PFSK-1 (cell line): ENCODE results near the gene TMEM267.

Experiments used
- FOXP2 ChIP-seq: optimal IDR thresholded peaks from 2 replicates; pipeline ENCODE3; 2011; ENCODE audit warnings: borderline replicate concordance, control low read depth, inconsistent platforms; ENCODE audit not compliant: insufficient read depth; ENCODE audit errors: extremely low read length, extremely low read depth
- POLR2AphosphoS5 ChIP-seq: IDR thresholded peaks from 2 replicates; pipeline ENCODE4 v1.6.1; 2012; ENCODE audit warnings: low read depth, mild to moderate bottlenecking, control low read depth, low read length, moderate library complexity
- SIN3A ChIP-seq: IDR thresholded peaks from 2 replicates; pipeline ENCODE4 v1.6.1; 2012; ENCODE audit warnings: mild to moderate bottlenecking, low read length, moderate library complexity, borderline replicate concordance; ENCODE audit not compliant: insufficient read depth
- TAF1 ChIP-seq: IDR thresholded peaks from 2 replicates; pipeline ENCODE4 v1.6.1; 2012; ENCODE audit warnings: low read length, control low read depth, borderline replicate concordance; ENCODE audit not compliant: insufficient read depth
- TF ChIP-seq, protein P1 (sequence below), 2 experiments: IDR thresholded peaks; 2 replicates each; pipeline versions ENCODE4 v1.6.1 to v1.8.0; 2011 to 2012; ENCODE audit warnings: low read depth in 2 of 2, low read length in 2 of 2, control low read depth in 1 of 2, inconsistent platforms in 1 of 2, mild to moderate bottlenecking in 1 of 2, moderate library complexity in 1 of 2; ENCODE audit not compliant: insufficient read depth in 1 of 2

The TMEM267 gene

DNA sequence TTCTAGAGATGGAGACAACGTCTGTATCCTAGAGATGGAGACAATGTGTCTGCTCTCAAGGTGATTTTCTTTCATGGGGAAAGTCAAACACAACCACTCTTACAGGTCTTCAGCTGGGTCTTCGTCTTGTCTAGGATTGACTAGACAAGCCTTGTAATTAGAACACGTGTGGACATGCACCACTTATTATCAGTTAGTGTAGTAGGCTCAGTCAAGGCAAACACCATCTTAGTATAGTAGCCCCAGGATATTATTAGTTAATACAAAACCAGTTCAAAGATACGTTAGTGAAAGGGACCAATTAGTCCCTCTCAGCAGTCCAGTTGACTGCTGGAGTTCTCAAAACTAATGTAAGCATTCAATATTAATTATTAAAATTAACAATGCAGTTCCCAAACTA, 56.4 kb downstream of the TMEM267 start:
- TF ChIP-seq TAF1 (no peak), POLR2AphosphoS5 (no peak), SIN3A (no peak), FOXP2 (no peak)
- TF ChIP-seq, protein P1, sequence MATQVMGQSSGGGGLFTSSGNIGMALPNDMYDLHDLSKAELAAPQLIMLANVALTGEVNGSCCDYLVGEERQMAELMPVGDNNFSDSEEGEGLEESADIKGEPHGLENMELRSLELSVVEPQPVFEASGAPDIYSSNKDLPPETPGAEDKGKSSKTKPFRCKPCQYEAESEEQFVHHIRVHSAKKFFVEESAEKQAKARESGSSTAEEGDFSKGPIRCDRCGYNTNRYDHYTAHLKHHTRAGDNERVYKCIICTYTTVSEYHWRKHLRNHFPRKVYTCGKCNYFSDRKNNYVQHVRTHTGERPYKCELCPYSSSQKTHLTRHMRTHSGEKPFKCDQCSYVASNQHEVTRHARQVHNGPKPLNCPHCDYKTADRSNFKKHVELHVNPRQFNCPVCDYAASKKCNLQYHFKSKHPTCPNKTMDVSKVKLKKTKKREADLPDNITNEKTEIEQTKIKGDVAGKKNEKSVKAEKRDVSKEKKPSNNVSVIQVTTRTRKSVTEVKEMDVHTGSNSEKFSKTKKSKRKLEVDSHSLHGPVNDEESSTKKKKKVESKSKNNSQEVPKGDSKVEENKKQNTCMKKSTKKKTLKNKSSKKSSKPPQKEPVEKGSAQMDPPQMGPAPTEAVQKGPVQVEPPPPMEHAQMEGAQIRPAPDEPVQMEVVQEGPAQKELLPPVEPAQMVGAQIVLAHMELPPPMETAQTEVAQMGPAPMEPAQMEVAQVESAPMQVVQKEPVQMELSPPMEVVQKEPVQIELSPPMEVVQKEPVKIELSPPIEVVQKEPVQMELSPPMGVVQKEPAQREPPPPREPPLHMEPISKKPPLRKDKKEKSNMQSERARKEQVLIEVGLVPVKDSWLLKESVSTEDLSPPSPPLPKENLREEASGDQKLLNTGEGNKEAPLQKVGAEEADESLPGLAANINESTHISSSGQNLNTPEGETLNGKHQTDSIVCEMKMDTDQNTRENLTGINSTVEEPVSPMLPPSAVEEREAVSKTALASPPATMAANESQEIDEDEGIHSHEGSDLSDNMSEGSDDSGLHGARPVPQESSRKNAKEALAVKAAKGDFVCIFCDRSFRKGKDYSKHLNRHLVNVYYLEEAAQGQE (IDR thresholded peaks at IDR 0.05; ENCODE audit: insufficient read depth in 1 of 2, low read depth in 2 of 2, low read length in 2 of 2): no peak

DNA sequence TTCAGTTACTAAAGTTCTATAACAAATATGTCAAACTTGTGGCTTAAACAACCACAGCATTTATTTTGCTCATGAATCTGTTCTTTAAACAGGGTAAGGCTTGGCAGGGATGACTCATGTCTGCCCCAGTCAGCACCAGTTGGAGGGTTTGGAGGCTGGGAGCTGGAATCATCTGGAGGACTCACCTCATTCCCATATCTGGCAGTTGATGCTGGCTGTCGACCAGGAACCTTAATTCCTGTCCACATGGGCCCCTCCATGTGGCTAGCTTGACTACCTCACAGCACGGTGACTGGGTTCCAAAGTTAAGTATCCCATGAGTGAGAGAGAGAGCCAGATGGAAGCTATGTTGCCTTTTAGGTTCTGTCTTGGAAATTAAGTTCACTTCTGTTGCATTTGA, 57.7 kb downstream of the TMEM267 start:
- TF ChIP-seq FOXP2: no peak
- TF ChIP-seq, protein P1 (IDR thresholded peaks at IDR 0.05; ENCODE audit: insufficient read depth in 1 of 2, low read depth in 2 of 2, low read length in 2 of 2): no peak
- TF ChIP-seq POLR2AphosphoS5: no peak
- no peak for TF ChIP-seq SIN3A
- TF ChIP-seq TAF1: no peak

DNA sequence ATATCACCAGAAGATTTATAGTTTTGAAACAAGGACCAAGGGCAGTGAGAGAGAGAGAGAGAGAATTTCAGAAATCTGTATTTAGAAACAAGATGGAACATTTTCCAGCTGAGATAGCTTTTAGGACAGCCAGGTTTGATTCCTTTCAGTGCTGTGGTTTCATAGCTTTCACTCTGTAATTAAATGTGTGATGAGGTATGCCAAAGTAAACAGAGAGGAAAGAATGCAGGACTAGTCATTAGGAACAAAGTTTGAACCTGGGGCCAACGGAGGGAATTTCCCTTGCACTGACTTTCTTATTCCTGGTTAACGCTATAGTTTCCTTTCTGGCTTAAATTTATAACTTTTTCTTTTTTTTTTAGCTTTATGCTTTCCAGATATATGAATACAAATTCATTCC, 61.5 kb downstream of the TMEM267 start:
- TF ChIP-seq SIN3A: no peak
- TF ChIP-seq POLR2AphosphoS5: no peak
- no peak for TF ChIP-seq FOXP2
- TF ChIP-seq, protein P1 (IDR thresholded peaks at IDR 0.05; ENCODE audit: insufficient read depth in 1 of 2, low read depth in 2 of 2, low read length in 2 of 2): no peak
- TF ChIP-seq TAF1: no peak

DNA sequence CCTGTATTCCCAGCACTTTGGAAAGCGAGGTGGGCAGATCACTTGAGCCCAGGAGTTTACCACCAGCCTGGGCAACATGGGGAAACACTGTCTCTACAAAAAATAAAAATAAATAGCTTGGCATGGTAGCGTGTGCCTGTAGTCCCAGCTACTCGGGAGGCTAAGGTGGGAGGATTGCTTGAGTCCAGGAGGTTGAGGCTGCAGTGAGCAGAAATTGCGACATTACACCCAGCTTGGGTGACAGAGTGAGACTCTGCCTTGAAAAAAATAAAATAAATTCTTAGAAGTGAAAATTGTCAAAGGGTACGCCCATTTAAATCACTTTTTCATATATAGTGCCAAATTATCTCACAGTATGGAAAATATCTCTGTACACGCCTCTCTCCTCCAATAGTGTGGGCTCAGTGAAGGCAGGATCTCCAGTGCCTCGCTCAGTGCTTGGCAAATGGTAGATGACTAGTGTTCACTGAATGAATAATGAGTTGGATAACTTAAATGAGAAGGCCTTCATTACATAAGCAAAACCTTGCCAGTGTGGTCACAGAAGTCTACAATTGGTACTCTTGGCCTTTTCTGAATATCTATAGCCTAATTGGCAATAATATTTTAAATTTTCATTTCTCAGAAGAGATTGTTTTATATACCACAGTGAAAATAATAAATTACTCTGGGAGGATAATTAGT, 62.1 kb downstream of the TMEM267 start:
- no peak for TF ChIP-seq TAF1
- TF ChIP-seq, protein P1 (IDR thresholded peaks at IDR 0.05; ENCODE audit: insufficient read depth in 1 of 2, low read depth in 2 of 2, low read length in 2 of 2): no peak

DNA sequence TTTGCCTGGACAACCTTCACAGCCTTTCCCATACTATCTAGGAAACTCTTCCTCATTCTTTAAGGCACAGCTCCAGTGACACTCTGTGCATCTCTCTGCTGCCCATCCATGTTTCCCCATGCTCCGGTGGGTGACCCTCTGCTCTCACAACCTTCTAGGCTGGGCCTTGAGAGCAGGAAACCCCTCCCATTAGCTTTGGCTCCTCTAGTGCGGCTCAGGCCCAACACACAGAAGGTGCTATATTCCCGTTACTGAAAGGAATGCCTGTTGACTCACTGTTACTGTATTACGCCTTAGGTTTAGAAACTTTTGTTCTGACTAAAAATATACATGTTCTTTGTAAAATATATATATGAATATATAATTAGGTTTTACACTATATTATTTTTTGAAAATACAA, 63.4 kb downstream of the TMEM267 start:
- no peak for TF ChIP-seq TAF1
- no peak for TF ChIP-seq POLR2AphosphoS5
- no peak for TF ChIP-seq FOXP2
- TF ChIP-seq, protein P1 (IDR thresholded peaks at IDR 0.05; ENCODE audit: insufficient read depth in 1 of 2, low read depth in 2 of 2, low read length in 2 of 2): no peak
- no peak for TF ChIP-seq SIN3A
